Measurements from ENCODE around the gene WHAMM.

- TF ChIP-seq, protein P1, sequence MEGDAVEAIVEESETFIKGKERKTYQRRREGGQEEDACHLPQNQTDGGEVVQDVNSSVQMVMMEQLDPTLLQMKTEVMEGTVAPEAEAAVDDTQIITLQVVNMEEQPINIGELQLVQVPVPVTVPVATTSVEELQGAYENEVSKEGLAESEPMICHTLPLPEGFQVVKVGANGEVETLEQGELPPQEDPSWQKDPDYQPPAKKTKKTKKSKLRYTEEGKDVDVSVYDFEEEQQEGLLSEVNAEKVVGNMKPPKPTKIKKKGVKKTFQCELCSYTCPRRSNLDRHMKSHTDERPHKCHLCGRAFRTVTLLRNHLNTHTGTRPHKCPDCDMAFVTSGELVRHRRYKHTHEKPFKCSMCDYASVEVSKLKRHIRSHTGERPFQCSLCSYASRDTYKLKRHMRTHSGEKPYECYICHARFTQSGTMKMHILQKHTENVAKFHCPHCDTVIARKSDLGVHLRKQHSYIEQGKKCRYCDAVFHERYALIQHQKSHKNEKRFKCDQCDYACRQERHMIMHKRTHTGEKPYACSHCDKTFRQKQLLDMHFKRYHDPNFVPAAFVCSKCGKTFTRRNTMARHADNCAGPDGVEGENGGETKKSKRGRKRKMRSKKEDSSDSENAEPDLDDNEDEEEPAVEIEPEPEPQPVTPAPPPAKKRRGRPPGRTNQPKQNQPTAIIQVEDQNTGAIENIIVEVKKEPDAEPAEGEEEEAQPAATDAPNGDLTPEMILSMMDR (IDR thresholded peaks at IDR 0.05), result no peak
- TF ChIP-seq POLR2A (IDR thresholded peaks at IDR 0.05), result no peak
Observed at GRCh38 chr15:82763361-82764116, 45.9 kb upstream of the WHAMM start.

All from vagina (tissue), 2 donors.